ENCODE results near the gene GAL3ST1.

DNA sequence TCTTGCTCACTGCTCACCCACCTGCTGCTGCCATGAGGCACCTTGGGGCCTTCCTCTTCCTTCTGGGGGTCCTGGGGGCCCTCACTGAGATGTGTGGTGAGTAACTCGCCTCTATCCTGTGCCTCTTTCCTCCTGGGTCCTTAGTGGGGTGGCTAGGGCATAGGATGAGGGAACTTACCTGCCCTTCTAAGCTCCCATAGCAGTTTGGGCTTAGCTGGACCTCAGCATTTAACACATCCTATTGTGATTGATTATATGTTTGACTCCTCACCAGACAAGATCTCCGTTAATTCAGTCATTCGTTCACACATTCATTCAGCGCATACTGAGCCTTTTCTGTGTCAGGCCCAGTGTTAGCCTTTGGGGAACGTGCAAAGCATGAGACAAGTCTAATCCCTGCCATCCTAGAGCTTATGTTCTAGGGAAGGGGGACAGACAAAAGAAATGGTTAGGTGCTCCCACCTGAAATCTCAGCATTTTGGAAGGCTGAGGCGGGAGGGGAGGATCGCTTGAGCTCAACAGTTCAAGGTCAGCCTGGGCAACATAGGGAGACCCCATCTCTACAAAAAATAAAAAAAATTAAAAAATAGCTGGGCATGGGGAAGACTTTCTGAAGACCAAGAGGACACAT, 33.0 kb upstream of the GAL3ST1 start:
- no peak for TF ChIP-seq EZH2 (IDR thresholded peaks at IDR 0.05)
- no peak for TF ChIP-seq CTCF (IDR thresholded peaks at IDR 0.05)

Measured in neural progenitor cell (in vitro differentiated cells).